Astrocyte of the cerebellum (primary cell): ENCODE measurements around the gene ARSB.

Experiments
- DNase-seq: peaks from one replicate; pipeline ENCODE4 v3.0.0-alpha.2; 2011; ENCODE audit warnings: low read depth
- H3K4me3 ChIP-seq: 2 replicates; pipeline ENCODE4 v1.5.1; 2011; ENCODE audit warnings: mild to moderate bottlenecking, low read depth, low read length, moderate library complexity
- CTCF ChIP-seq: IDR thresholded peaks from 2 replicates; pipeline ENCODE4 v1.5.1; 2012; ENCODE audit warnings: low read length, low read depth, moderate library complexity, mild to moderate bottlenecking; ENCODE audit errors: missing control alignments
- in situ Hi-C: cut with HindIII; loops from 2 replicates; pipeline ENCODE4 v1.10.0; 2017; ENCODE audit warnings: low sequenced_read_pairs

The ARSB gene

DNA sequence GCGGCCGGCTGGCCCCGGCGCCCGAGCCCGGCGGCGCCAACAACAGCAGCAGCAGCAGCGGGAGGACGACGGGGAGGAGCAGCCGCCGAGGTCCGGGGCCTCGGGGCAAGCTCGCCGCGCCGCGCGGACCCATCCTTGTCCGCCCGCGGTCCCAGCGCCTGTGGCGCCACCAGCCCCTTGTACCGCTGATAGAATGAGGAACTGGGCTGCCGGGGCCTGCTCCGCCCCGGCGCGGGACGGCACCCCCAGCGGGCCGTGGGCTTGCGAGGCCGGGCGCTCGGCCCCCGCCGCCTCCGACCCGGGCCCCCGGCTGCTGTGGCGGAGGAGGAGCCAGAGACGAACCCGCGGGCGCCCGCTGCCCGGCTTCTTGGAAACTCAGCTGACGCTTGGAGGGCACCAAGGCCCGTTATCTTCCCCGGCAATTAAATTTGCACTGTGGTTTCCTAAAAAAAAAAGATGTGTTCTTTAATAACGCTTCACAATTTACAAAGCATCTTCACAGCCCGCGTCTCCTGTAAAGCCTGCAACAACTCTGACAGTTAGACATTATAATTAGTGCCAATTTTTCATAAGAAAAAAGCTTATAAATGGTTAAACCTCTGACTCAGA, at the start of gene ARSB:
Gene ARSB (minus strand): TSS at position 195 of the 609 bp plus-strand sequence. CDS start 62 bp downstream, at position 133.
- no peak for DNase-seq
- in situ Hi-C loops = no loop called here
- H3K4me3 ChIP-seq = peak within 1 kb of the TSS; percentile 54
- no peak for TF ChIP-seq CTCF

- H3K4me3 ChIP-seq = no peak overlapping the region
- no peak for DNase-seq
- TF ChIP-seq CTCF = no peak
- in situ Hi-C loops = no loop called here
Measured at GRCh38 chr5:79032782-79033181, 47.7 kb upstream of the ARSB start.

- no peak for TF ChIP-seq CTCF
- no peak overlapping the region for H3K4me3 ChIP-seq
- DNase-seq = no peak
- in situ Hi-C loops = no loop called here
Measured at GRCh38 chr5:79032031-79032695, 47.1 kb upstream of the ARSB start.

DNA sequence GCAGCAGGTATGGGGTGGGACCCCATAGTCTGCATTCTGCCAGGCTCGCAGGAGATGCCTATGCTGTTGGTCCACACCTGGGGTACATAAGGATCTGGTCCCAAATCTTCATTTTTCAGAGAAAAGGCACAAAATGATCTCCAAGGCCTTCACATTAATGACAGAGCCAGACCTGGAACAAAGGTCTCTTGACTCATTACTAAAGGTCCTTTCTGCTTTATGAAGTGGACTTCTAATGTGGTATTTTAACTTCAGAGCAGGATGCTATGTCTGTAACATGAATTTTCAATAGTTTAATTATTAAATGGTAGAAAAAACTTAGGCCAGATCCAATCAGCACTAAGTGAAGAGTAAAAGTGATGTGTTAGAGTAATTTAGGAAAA, 46.4 kb upstream of the ARSB start:
- no peak overlapping the region for H3K4me3 ChIP-seq
- in situ Hi-C loops = no loop called here
- TF ChIP-seq CTCF = no peak
- DNase-seq = no peak

- no peak for DNase-seq
- TF ChIP-seq CTCF = no peak
- in situ Hi-C loops = no loop called here
- no peak overlapping the region for H3K4me3 ChIP-seq
Measured at GRCh38 chr5:79030663-79031484, 45.8 kb upstream of the ARSB start.

GRCh38 chr5:79025054-79025472, 40.0 kb upstream of the ARSB start:
- peak; percentile 45 for DNase-seq
- in situ Hi-C loops = no loop called here
- TF ChIP-seq CTCF = peak; percentile 90
- H3K4me3 ChIP-seq = peak overlapping the region; percentile 33
